Ammon's horn (tissue), 1 donor: Measurements from ENCODE around the gene LILRA5.
A peak's percentile ranks its signal among the peaks of the same experiment; 100 is the strongest.
"Not testable (repeated sequence)": the region's sequence is repeated elsewhere in the genome, so short reads cannot be mapped to it uniquely, and the experiment has no call there.

ENCODE experiments used
- DNase-seq: peaks from one replicate; pipeline ENCODE4 v3.0.0-alpha.2; 2016; ENCODE audit warnings: low spot score

Gene LILRA5

DNA sequence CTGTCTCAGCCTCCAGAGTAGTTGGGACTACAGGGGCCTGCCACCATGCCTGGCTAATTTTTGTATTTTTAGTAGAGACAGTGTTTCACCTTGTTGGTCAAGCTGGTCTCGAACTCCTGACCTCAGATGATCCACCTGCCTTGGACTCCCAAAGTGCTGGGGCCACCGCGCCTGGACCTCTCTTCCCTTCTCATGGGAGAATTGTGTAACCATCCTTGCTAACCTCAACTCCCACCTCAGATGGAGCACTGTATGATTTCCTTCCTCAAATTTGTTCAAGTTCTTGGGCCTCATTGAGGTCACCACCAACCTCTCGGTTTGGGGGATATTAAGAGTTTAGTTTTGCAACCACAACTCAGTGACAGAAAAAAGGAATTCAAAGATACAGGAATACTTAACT is 10.7 kb downstream of the LILRA5 start:
- DNase-seq: peak; percentile 60

DNA sequence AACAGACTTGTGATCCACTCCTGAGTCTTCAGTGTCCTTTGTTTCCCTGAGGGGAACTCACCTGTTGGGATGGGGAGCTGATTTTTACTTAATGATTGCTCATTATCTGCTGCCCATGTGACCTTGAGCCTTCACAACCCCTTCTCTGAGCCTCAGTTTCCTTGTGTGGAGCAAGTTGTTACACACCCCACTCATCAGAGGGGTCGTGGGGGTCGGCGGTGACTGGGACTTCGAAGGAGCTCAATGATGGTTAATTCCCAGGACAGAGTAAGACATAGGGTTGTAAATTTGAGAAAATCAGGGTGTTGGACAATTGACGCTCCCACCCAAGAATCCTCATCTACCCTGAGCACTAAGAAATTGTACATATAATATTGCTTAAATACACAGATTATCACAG is 13.5 kb downstream of the LILRA5 start:
- DNase-seq: no peak

DNA sequence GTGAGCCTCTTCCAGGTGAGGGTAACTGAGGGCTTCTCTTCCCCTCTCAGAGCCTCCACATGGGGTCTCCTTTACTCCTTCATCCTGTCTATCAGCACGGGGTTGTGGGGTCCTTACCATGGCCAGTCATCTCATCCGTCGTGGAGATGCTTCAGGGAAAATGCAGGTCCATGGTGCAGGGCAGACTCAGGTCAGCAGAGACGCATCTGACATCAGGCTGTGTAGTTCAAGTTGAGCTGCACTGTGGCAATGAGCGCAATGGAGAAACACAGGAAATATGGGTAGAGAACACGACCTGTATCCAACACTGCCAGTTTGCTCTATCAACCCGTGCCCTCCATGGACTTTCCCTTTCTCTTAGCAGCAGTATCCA is 13.9 kb downstream of the LILRA5 start:
- no peak for DNase-seq

DNA sequence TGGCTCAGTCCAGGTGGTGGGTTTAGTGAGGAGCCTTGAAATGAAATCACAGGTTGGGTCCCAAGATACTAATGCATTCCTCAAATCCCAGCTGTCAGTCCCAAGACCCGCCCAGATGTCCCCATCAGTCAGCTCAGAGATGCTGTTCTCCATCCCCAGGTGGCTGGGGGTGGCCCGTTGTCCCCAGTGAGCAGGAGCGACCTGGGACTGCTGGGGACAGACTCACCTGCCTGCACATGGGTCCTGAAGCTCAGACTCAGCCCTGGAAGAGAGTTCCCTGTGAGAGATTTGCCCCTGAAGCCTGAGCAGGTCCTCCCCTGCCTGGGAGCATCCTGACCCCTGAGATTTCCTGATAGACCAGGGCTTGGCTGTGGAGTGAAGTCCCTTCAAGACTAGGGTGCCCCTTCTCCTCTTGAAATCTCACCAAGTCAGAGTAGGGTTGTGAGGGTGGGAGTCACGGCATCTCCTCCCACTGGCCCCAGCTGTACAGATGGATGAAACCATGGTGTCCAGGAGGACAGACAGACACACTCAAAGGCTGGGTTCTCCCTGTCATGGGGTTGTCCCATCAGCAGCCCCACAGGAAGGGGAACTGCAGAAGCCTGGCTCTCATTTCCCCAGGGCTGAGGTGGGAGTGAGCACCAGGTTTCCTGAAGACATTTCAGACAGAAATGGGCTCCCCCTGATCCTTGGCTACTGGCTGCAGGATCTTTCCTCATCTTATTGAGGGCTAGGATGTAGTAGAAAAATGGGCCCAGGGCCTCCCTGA is 14.4 kb downstream of the LILRA5 start:
- no peak for DNase-seq

DNA sequence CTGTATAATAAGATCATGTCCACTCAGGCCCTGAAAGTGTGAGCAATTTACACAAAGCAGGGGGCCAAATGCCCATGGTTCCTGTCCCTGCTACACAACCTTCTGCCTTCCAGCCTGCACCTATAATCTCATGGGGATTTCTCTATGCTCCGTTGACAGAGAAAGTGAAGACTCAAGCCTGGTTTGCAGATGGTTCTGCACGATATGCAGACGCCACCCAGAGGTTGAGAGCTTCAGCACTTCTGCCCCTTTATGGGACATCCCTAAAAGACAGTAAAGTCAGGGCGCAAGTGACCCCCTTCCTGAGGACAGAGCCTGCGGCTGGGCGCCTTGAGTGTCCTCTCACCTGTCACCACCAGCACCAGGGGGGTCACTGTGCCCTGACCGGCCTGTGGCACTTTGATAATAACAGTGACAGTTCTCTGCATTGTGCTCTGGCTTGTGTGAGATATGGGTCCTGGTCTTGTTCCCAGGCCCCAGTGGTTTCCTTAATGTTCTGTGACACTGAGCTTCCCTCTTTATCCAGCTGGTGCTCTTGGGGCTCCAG is 15.1 kb downstream of the LILRA5 start:
- no peak for DNase-seq

DNA sequence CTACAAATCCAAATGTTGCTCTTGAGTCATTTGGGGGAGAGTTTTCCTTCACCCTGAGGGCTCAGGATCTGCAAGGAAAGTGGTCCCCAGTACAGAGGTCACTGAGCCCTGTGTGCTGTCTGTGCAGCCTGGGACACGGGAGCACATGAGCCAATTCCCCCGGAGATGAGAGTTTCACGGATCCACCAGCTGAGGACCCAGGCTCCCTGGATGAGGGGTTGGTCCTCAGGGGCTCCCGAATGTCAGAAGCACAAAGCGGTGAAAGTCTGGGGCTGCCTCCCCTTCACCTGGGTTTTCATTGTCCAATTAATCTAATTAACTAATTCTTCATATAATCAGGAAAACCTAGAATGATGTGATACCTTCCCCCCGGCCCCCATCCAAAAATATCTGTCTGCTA is 18.4 kb downstream of the LILRA5 start:
- no peak for DNase-seq

DNA sequence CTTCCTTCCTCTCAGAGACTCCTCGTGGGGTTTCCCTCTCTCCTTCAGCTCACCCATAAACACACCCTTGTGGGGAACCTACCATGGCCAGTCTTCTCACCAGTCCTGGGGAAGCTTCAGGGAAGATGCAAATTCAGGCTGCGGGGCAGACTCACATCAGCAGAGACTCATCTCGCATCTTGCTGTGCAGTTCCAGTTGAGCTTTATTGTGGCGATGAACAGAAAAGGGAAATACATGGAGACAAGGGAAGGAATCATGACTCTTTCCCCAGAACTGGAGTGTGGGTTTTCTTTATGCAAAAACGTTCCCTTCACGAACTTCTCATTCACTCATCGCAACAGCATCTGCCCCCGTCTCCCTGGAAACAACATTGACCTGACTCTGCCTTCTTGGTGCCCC is 23.8 kb downstream of the LILRA5 start:
- DNase-seq: not testable (repeated sequence)

DNA sequence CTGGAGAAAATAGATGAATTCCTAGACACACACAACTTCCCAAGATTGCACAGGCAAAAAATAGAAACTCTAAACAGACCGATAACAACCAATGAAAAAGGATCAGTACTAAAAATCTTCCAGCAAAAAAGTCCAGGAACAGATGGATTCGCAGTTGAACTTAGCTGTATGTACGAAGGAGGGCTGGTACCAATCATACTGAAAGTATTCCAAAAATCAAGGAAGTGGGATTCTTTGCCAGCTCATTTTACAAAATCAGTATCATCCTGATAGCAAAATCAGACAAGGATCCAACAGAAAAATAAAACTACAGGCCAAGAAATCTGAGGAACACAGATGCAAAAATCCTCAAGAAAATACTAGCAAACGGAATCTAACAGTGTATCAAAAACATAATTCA is 25.5 kb downstream of the LILRA5 start:
- DNase-seq: no peak

DNA sequence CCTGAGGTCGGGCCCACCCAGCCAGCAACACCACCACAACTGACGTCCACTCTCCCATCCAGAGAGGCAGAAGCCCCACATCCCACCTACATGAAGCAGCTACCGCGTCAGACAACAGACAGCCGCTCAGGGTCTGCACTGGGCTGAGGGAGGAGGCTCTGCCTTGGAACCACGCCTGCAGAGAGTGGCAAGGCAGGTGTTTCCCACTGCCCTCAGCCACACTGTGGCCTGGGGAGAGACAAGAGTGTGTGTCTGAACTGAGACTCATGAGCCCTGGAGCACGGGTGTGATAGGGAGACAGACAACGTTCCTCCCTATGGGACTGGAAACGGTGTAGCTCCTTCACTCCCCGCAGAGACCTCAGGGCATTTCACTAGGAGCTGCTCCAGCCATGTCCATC is 26.7 kb downstream of the LILRA5 start:
- not testable (repeated sequence) for DNase-seq

DNA sequence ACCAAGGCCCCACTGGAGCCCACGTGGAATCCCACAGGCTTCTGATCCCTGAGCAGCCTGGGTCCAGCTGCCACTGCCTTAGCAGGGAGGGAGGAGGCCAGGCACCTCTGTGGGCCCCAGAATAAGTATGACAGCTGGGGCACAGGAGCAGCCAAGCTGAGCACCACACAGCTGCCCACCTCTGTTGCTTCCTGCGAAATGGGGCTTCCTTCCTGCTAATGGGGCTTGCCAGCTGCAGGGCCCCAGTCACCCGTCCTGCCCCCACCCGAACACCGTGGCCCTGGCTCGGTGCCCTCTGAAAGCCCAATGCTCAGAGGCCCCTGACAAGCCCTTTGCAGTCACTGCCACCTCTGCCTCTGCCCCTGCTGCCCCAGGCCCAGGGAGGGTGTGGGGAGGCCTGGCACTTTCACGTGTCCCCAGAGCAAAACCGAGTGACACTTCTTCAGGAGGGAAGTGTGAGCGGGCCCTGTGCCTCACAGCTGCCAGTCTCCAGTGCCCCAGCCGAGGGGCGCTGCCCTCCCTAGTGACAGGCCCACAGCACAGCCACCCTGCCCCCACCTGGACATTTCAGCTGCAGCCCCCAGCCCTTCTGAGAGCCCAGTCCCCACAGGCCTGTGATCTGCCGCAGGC is 27.4 kb downstream of the LILRA5 start:
- DNase-seq: not testable (repeated sequence)

DNA sequence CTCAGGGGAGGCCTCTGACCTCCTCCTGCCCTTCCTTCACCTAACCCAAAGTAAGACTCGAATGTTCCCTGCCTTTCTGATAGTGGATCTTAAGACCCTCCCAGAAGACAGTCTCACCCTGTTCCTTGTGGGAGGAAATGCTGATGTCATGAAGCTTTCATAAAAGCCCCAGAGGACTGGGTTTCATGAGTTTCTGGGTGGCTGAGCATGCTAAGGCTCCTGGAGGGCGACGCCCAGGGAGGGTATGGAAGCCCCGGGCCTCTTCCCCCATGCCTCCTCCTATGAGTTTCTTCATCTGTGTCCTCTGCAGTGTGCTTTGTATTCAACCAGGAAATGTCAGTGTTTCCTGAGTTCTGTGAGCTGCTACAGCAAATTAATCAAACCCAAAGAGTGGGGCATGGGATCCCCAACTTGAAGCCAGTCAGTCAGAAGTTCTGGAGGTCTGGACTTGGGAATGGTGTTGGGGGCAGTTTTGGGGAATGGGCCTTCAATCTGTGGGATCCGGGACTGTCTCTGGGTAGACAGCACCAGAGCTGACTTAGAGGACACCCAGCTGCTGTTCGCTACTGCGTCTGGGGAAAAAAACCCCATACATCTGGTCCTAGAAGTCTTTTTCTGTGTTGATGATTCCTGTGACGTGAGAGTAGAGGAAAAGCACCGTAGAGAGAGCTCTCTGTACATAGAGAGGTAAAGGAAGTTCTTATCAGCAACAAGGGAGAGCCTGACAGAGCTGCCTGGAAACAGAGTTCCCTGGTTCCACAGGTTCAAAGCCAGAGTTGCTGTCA is 30.1 kb downstream of the LILRA5 start:
- DNase-seq: no peak

DNA sequence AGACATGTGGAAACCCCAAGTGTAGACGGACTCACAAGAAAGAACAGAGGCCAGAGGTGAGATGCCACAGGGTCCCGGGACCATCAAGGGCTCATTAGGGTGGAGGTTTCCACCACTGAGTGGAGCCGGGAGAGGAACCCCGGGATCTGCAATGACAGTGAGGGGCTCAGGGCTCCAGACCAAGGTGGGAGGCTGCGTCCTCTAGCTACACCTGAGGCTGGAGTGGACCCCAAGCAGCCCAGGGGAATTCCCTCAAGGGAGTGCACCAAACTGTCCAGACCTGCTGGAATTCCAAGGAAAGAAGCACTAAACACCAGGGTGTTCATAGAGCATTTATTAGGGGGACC is 31.3 kb downstream of the LILRA5 start:
- DNase-seq: not testable (repeated sequence)

DNA sequence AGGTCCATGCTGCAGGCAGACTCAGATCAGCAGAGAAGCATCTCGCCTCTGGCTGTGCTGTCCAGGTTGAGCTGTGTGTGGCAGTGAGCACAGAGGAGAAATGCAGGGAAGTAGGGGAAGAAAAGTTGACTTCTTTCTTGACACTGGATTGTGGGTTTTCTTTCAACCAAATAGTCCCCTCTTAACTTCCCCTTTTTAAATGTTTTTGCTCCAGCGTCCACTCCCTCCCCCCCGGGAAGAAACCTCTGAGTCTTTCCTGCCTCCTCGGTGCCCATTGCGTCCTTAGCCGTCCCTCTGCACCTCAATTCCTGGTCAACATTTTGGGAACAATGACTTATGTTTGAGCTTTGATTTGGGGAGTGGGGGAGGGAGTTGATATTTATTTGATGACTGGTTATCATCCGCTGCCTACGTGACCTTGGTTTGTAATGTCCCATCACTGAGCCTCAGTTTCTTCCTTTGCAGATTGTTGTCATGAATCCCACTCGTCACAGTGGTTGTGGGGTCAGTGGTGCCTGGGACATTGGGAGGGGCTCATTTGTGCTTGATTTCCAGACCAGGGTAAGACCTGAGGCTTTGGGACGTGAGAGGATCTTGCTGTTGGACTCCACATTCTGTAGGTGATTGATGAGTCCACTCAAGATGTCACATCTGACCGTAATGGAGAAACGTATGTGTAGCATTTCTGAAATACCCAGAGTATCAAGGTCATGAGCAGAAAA is 31.8 kb downstream of the LILRA5 start, which contains the start of gene LILRB2:
Gene LILRB2, minus strand, starts transcription at position 104 of the 722 bp plus-strand sequence. CDS start 614 bp downstream, outside the sequence.
- no peak for DNase-seq

DNA sequence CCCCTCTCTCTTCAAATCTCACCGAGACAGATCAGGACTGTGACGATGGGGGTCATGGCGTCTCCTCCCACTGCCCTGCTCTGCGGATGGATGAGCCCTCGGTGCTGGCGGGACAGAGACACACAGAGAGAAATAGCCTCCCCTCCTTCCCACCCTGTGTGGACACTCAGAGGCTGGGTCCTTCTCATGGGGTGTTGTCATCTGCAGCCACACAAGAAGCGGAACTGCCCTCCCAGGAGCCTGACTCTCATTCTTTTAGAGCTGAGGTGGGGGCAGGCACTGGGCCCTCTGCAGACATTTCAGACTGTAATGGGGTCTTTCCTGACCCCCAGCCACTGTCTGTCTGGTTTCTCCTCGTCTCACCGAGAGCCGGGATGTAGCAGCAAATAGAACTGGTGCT is 32.5 kb downstream of the LILRA5 start:
- DNase-seq: peak; percentile 31

DNA sequence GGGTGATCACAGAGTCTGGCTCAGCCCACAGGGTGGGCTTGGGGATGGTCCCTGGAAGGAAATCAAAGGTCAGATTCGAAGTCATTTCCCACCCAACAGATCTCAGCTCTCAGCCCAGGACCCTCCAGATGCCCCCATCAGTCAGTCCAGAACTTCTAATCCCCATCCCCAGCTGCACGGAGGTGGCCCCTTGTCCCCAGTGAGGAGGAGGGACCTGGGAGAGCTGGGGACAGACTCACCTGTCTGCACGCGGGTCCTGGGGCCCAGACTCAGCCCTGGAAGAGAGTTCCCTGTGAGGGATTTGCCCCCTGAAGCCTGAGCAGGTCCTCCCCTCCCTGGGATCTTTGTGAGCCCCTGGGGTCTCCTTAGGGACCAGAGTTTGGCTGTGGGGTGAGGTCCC is 32.9 kb downstream of the LILRA5 start:
- DNase-seq: not testable (repeated sequence)

DNA sequence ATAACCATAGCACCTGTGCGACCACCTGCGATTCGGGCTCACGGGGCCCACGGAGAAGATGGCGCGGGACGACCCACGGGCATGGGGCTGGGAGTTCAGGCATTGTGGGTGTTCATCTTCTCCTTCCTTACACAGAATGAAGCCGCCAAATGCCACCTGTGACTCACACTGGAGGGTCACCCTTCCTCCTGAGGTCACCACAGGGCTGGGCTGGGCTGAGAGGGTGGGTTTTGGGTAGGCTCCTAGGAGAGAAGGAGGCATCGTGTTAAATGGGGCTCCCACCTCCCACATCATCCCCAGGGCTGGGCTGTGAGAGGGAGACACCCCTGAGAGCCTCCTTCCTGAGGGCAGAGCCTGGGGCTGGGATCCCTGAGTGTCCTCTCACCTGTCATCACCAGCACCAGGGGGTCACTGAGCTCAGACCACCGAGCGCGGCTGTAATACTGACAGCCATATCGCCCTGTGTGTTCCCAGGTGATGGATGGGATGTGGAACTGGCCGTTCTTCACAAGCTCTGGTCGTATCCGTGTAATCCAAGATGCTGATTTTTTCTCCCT is 33.5 kb downstream of the LILRA5 start:
- no peak for DNase-seq

DNA sequence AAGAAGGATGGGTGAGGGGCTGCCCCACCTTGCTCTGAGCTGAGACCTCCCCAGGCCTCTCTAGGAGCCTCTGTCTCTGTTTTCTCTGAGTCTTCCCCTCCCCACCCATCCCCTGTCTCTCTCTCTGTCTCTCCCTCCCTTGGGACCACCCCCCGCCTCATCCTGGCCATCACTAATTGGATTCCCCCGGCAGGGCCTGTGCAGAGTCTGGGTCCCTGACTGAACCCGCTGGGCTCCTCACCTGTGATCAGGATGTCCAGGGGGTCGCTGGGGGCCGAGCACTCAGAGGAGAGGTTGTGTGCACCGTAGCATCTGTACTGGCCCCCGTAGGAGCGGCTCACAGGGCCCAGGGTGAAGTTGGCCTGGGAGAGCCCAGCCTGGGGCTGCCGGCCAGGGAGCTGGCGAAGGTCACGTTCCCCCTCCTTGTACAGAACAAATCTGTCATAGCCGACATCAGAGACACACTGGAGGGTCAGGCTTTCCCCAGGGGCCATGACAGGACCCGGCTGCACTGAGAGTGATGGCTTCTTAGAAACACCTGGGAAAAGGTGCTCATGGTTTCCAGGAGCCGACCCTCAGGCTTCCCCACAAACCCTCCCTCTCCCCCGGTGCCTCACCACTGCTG is 34.3 kb downstream of the LILRA5 start:
- not testable (repeated sequence) for DNase-seq

DNA sequence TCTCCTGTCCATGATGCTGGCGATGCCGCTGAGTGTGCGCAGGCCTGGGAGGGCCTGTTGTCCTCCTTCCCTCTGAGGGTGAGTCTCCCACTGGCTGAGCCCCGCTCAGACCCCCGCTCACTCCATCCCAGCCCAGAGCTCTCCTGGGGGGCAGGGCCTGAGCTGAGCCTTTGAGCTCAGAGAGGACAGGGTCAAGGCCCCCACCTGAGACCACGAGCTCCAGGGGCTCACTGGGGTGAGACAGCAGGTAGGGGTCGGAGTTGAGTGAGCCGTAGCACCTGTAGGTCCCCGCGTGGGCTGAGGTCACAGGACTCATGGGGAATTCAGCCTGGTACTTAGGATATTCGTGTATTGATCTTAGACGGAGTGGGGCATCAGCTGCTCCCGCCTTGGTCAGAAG is 34.9 kb downstream of the LILRA5 start:
- DNase-seq: not testable (repeated sequence)

DNA sequence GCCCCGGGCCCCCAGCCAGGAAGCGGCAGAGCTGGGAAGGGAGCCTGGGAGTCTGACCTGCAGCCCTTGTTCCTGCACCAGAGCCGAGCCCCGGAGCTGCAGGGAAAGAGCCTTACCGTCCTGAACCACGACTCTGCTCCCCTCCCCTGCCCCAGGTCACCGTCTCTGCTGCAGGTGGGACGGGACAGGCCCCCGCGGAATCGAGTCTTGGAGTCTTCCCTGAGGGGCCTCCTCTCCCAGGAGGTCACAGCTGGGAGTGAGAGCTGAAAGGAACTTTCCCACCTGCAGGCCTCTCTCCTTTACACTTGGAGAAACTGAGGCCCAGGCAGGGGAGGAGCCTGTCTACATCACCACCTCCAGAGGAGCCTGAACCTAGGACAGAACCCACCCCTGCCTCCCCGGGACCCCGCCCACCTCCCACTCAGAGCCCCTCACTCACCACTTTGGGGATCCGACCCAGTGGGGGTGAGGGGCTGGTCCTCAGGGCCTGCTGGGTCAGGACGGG is 35.8 kb downstream of the LILRA5 start:
- DNase-seq: not testable (repeated sequence)

DNA sequence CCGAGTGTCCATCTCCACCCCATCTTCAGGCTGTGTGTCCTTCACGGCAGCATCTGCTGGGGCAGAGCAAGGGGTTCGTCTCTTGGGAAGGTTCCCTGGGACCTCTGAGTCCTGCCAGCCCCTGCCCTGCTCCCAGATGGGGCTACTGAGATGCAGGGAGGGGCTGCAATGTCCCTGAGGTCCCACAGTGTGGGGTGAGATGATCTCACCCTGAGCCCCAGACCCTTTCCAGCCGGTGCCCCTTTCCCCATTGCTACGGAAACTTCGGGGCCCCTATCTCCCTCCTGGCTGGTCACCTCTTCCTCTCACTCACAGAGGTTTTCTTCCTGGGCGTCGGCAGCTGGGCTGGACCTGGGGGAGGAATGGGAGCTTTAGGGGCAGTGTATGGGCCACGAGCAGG is 37.0 kb downstream of the LILRA5 start:
- DNase-seq: no peak

DNA sequence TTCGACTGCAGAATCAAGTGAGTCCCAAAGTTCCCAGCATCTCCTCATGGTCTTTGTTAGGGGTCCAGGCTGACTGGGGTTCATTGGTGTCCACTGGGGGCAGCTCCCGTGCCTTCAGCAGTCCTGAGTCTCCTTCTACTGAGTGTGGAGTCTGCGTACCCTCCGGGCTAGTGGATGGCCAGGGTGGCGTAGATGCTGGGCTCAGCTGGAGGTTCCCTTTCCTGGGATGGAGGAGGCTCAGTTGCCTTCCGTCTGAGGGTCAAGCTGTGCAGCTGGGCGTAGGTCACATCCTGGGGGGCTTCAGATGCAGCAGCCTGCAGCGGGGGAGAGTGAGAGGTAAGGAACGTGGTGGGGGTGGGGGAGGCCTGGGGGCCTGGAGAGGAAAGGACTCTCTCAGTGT is 38.5 kb downstream of the LILRA5 start:
- DNase-seq: not testable (repeated sequence)
